ENCODE measurements around the gene XRCC5. TPM values are rescaled to one million over a fixed set of nuclear protein-coding genes. Genes with fewer than 3 reads are reported as not detected.

XRCC5 gene
- total RNA-seq, 1 experiment from 2014 or later = 425 TPM

DNA sequence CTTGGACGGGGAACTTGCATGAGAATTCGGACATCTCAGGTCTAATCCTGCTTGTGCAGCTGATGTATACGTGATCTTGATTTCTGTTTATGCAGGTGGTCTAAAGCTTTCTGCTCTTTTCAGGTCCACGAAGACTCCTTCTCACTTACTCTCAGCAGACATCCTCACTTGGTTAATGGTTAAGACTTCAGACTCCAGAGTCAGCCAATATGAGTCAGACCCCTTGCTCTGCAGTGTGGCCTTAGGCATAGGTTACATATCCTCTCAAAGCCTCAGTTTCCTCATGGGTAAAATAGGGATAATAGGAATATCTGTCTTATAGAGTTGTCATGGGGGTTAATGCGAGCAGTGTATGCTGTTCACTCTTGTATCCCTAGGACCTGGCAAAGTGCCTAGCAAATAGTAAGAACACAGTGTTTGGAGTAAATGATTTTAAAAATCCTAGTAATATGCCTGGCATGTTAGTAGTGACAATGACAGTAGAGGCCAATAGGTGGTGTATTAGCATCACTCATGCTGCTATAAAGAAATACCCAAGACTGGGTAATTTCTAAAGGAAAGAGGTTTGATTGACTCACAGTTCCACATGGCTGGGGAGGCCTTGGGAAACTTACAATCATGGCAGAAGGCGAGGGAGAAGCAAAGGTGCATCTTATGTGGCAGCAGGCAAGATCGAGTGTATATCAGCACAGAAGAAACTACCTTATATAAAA is 42.3 kb downstream of the XRCC5 start:
- DNase-seq (ENCODE audit: low read depth) = no peak

GRCh38 chr2:216155954-216156353 is 46.8 kb downstream of the XRCC5 start:
- DNase-seq (ENCODE audit: low read depth) = no peak

GRCh38 chr2:216156822-216157221 is 47.7 kb downstream of the XRCC5 start:
- DNase-seq (ENCODE audit: low read depth) = no peak

GRCh38 chr2:216159144-216159543 is 50.0 kb downstream of the XRCC5 start:
- DNase-seq (ENCODE audit: low read depth) = no peak

DNA sequence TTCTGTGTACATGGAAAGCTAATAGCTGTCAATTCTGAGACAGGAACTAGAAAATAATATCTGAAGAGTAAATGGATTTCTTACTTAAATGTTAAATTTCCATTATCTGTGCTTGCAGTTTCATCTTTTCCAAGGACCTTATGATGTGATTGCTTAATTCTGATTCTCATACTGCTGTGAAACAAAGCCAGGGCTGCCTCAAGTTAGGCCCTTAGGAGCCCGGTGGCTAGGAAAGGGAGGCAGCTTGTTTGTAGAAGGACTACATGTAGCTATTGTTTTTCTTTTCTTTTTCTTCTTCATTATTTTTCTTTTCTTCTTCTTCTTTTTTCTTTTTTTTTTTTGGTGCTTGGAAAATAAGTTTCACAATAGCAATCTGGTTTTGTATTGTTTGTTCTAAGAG is 50.5 kb downstream of the XRCC5 start:
- no peak for DNase-seq (ENCODE audit: low read depth)

DNA sequence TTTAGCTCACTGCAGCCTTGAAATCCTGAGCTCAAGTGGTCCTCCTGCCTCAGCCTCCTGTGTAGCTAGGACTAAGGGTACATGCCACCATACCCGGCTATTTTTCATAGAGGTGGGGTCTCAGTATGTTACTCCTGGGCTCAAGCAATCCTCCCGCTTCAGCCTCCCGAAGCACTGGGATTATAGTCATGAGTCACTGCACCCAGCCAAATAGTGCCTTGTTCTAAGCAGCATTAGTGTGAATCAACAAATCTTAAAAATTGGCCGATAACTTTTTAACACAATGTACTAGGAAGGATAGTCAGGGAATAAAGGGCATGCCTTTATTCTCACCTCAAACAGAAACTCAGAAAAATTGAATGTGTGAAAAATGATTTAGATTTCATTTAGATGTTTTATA is 51.6 kb downstream of the XRCC5 start:
- DNase-seq (ENCODE audit: low read depth) = no peak

DNA sequence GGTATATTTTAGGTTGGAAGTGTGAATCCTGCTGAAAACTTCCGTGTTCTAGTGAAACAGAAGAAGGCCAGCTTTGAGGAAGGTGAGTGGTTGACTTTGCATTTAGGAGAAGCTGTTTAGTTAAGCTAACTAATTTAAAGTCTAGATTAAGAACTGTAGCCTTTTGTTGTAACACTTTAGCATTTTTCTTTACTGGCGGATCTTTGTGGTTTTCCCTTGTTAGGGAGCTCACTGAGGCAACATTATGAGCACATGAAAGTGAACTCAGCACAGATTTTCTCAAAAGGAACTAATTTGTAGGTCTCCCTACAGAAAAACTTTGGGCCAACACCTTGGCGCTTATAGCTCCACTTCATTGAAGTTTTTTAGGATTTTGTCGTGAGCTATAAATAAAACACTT is 52.8 kb downstream of the XRCC5 start:
- no peak for DNase-seq (ENCODE audit: low read depth)

DNA sequence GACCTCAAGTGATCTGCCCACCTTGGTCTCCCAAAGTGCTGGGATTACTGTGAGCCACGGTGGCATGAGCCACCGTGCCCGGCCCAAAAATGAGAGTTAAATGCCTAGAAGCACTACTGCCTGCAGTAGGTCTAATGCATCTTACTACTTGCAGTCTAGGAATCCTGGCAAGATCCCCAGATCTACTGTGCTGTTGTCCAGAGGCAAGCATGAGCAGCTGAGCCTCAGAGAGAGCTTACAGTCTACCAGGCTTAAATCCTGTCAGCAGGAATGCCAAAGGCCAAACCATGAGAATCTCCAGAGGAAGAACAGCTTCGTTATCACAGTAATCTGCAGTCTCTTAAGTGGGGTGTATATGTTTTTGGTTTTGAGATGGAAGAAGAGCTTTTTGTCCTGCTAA is 54.4 kb downstream of the XRCC5 start:
- DNase-seq (ENCODE audit: low read depth) = no peak

DNA sequence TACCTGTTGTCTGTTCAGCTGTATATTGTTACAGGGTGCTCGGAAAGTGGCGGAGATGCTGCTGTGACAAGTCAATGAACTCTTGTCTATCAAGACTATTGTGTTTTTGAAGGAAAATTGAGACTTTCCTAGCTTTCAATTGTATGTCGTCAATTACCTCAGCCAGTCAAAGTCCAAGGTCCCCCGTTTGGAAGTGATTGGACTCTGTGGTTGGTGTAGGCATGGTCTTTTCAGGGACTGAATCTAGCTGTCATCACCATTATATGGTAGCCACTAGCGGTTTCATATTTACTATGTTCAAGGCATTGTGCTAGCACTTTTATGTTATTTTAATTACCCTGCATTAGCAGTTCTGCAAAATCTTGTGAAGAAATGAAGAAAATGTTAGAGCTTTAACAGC is 54.9 kb downstream of the XRCC5 start:
- no peak for DNase-seq (ENCODE audit: low read depth)

DNA sequence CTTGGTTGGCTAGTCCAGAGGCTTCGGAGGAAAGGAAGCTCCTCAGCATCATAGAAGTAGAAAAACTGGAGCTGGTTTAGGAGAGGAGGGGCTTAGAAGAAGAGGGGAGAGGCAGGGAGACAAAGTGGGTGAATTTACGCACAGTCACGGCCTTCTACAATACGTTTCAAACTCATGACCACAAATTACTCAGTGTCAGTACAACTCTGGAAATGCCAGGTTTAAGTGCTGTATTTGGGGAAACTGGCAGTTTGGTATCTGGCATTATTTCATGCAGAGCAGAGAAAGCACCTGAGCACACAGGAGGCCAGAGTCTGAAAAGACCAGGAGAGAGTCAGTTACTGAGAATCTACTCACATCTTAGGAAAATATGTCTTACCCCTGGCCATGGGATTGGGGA is 55.4 kb downstream of the XRCC5 start:
- no peak for DNase-seq (ENCODE audit: low read depth)

GRCh38 chr2:216165711-216166110 is 56.6 kb downstream of the XRCC5 start:
- no peak for DNase-seq (ENCODE audit: low read depth)

GRCh38 chr2:216169087-216169486 is 59.9 kb downstream of the XRCC5 start:
- no peak for DNase-seq (ENCODE audit: low read depth)

DNA sequence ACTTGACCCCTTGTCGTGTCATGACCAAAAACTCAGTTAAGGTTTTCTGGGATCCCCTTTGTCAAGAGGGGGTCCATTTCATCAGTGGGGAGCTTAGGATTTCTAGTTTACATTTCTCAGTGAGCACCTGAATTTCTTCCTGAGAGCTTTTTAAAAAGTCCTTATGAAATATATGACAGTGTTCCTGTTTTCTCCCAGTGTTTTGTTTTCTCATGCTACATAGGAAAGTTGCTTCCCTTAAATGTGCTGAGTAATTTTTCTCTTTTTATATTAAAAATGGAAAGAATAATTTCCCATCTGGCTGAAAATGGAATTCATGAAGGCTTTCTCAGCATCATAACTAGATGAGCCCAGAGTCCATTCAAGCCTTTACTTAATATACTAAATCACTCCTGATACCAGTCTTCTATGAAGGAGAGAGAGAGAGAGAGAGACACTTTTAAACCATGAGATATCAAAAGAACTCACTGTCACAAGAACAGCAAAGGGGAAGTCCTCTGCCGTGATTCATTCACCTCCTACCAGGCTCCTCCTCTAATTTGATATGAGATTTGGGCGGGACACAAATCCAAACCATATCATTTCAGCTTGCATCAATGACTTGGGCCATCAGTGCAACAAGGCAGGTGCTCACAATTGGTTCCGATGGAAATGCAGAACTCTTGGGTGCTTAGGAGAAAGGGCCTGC is 61.1 kb downstream of the XRCC5 start:
- no peak for DNase-seq (ENCODE audit: low read depth)

DNA sequence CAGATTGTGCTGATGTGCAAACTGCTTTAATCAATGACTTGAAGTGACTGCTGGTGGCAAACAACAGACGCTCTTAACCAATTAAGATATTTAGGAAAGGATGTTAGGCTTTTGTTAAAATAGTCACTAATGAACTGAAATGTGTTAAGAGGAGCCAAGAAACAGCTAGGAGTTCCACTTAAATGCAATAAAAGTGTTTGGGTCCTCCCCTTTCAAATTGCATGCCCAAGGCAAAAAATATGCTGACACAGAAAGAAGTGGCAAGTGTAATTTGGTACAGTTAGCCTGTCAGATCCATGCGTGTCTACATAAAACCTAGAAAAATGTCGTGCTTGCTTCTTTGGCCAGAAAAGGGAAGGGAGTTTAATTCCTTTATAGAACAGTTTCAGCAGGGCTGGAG is 61.9 kb downstream of the XRCC5 start:
- DNase-seq (ENCODE audit: low read depth) = no peak

GRCh38 chr2:216172493-216172892 is 63.3 kb downstream of the XRCC5 start:
- DNase-seq (ENCODE audit: low read depth) = no peak

DNA sequence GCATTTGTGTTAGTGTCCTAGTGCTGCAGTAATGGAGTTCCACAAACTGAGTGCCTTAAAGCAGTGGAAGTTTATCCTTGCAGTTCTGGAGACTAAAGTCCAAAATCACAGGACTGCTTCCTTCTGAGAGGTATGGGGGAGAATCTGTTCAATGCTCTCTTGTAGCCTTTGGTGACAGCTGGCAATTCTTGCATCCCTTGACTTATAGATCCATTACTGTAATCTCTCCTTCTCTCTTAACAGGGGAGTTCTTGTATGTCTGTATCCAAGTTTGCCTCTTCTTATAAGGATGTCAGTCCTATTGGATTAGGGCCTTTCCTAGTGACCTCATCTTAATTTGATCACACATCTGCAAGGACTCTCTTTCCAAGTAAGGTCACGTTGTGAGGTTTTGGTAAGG is 69.9 kb downstream of the XRCC5 start:
- DNase-seq (ENCODE audit: low read depth) = no peak

DNA sequence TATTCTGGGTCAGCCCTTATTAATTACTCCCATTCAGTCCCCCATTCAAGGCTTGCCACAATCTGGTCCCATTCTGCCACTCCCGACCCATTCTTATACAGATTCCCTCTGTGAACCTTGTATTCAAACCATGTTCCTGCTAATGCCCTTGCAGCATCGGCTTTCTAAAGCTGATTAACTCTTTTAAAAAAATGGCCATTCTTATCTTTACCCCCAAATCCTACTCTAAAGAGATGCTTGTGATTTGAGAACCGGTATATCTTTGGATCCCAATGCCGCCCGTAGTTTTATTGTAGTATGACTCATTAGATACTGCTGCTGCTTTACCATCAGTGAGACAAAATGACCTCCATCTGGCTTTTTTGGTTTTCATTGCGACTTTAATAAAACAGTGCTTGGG is 72.2 kb downstream of the XRCC5 start:
- DNase-seq (ENCODE audit: low read depth) = no peak

DNA sequence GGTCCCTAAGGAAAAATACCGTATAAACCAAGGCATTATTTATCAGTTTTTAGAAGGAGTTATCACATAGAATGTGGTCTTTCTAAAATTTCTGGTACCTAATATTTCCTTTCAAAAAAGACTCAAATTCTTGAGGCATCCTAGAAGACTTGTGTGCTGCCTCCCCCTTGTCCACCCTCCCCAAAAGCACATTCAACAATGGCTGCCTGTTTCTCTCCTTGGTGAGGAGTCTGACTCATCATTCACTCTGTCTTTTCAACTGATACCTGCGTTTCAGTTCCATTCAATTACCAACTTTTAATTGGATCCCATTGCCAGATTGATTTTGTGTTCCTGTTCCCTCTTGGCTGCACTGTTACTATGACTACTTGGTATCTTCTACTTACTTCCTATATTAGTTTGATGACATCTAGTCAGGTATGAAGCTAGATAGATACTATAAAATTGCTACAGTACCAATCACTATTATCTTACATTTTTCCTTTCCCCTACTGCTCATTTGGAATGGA is 72.9 kb downstream of the XRCC5 start:
- no peak for DNase-seq (ENCODE audit: low read depth)

DNA sequence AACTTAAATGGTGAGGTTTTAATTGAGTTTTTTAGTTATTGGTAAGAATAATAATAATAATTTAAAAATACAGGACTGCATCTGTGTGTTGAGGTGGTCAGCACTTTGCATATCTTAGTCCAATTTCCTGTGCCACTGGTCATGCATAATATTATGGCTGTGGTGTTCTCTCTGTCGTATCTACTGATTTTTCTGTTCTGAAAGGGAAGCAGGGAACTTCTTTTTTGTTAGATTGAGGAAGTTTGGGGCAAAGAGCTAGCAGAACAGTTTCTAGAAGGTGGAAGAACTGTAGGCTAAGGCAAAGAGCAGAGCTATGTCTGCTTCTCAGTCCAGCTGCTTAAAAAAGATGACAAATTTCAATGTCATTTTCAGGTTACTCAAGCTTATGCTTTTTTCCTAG is 74.3 kb downstream of the XRCC5 start:
- no peak for DNase-seq (ENCODE audit: low read depth)

DNA sequence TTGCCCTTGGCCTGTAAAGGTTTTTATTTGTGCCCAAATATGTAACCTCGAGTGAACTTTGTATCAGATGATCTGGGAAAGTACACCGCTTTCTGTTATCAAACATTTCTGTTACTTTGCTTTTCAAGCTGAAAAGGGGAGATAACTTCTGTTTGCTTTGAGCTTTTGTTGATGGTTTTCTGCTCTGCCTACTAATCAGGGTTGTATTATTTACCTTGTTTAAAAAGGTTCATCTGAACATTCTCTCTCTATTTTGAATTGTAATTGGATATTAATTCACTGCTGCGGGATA is 79.4 kb downstream of the XRCC5 start:
- no peak for DNase-seq (ENCODE audit: low read depth)

GRCh38 chr2:216188956-216189355 is 79.8 kb downstream of the XRCC5 start:
- DNase-seq (ENCODE audit: low read depth) = no peak

DNA sequence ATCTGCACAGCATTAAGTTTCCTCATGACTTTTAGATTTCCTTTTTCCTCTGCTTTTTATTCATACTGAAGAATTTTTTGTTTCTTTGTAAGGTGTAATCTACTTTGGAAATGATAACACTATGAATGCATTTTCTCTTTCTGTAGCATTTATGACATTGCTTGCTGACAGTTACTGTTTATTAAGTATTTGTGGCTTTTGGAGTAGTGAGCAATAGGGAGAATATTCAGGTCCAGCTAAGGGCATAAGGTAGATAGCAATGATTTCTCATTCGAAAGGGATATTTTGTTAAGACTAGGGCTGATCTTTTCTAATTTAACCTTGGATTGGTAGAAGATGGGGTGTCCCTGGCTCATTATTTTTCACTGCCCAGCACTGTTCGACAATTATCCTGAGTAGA is 80.3 kb downstream of the XRCC5 start:
- no peak for DNase-seq (ENCODE audit: low read depth)

GRCh38 chr2:216192181-216192580 is 83.0 kb downstream of the XRCC5 start:
- DNase-seq (ENCODE audit: low read depth) = no peak

GRCh38 chr2:216192931-216193330 is 83.8 kb downstream of the XRCC5 start:
- no peak for DNase-seq (ENCODE audit: low read depth)
